B cell (primary cell): ENCODE data around the gene SORL1. TPM values are rescaled to one million over a fixed set of nuclear protein-coding genes. Genes with fewer than 3 reads are reported as not detected.

ENCODE experiments used
- ATAC-seq: fragments of 200-7000 bp; cut with Tn5 transposase; one replicate; pipeline ENCODE4 v1.10.0; 2021; ENCODE audit warnings: low read depth, mild to moderate bottlenecking, moderate number of reproducible peaks, moderate library complexity
- CTCF ChIA-PET: fragments of 350-600 bp; sonication (Branson Sonifier 250); formaldehyde crosslinking; loops from one replicate; lab custom pipeline; 2021; ENCODE audit warnings: antibody characterized with exemption, inconsistent platforms; lab: Charles Lee
- POLR2A ChIA-PET: fragments of 350-600 bp; sonication (Branson Sonifier 250); formaldehyde crosslinking; loops from one replicate; lab custom pipeline; 2021; ENCODE audit warnings: antibody characterized with exemption; lab: Charles Lee
- DNase-seq: peaks from one replicate; pipeline ENCODE4 v3.0.0; 2013
- H2AFZ ChIP-seq: 2 replicates; pipeline ENCODE4 v1.6.1; 2012; ENCODE audit warnings: mild to moderate bottlenecking, low read depth, low read length; ENCODE audit not compliant: insufficient read depth, poor library complexity, severe bottlenecking
- H3K27ac ChIP-seq, 2 donors: 1 replicate in 1 of 2; 2 replicates in 1 of 2; pipeline ENCODE4 v1.5.1; 2012 to 2013; ENCODE audit warnings: low read length in 2 of 2, mild to moderate bottlenecking in 2 of 2, moderate library complexity in 1 of 2
- H3K27me3 ChIP-seq, 4 experiments: fragments of 200-600 bp in 1 of 4; sonication (generic) in 1 of 4; replicated peaks in 1 of 4; 1 replicate in 2 of 4; 2 replicates in 2 of 4; pipeline versions ENCODE4 v1.6.1 to v1.7.0; 2013 to 2016; ENCODE audit warnings: low read length in 3 of 4, mild to moderate bottlenecking in 2 of 4, mixed read lengths in 1 of 4, moderate library complexity in 1 of 4; ENCODE audit not compliant: insufficient read depth in 4 of 4, control insufficient read depth in 3 of 4; ENCODE audit errors: control extremely low read depth in 1 of 4
- H3K36me3 ChIP-seq, 2 experiments: replicated peaks in 1 of 2; 1 replicate in 1 of 2; 2 replicates in 1 of 2; pipeline versions ENCODE4 v1.6.1 to v1.7.1; 2013; ENCODE audit warnings: low read length in 1 of 2; ENCODE audit not compliant: insufficient read depth in 2 of 2, control insufficient read depth in 1 of 2; ENCODE audit errors: control extremely low read depth in 1 of 2, extremely low read depth in 1 of 2
- H3K4me1 ChIP-seq, 2 donors: fragments of 200-600 bp in 1 of 2; sonication (generic) in 1 of 2; 1 replicate in 1 of 2; 2 replicates in 1 of 2; pipeline versions ENCODE4 v1.5.1 to v1.6.1; 2013 to 2017; ENCODE audit warnings: low read length in 2 of 2; ENCODE audit not compliant: control insufficient read depth in 2 of 2, insufficient read depth in 2 of 2
- H3K4me2 ChIP-seq: replicated peaks from 2 replicates; pipeline ENCODE3; 2012; ENCODE audit warnings: mild to moderate bottlenecking, low read depth, low read length; ENCODE audit not compliant: poor library complexity, severe bottlenecking
- H3K4me3 ChIP-seq, 5 experiments: fragments of 200-600 bp in 1 of 5; sonication (generic) in 1 of 5; 1 replicate in 3 of 5; 2 replicates in 2 of 5; pipeline versions ENCODE4 v1.5.1 to v1.7.0; 2011 to 2016; ENCODE audit warnings: low read length in 4 of 5, mild to moderate bottlenecking in 4 of 5, low read depth in 2 of 5, control low read depth in 1 of 5, moderate library complexity in 1 of 5; ENCODE audit not compliant: insufficient read depth in 1 of 5; ENCODE audit errors: control extremely low read depth in 1 of 5, extremely low read depth in 1 of 5
- H3K79me2 ChIP-seq: fragments of 200-600 bp; sonication (generic); one replicate; pipeline ENCODE4 v1.6.0; 2016; ENCODE audit warnings: low read length; ENCODE audit not compliant: control insufficient read depth, insufficient read depth
- H3K9ac ChIP-seq: fragments of 200-600 bp; sonication (generic); 2 replicates; pipeline ENCODE4 v1.6.1; 2017; ENCODE audit warnings: mild to moderate bottlenecking, low read length, moderate library complexity
- H3K9me3 ChIP-seq, 3 donors: one replicate each; pipeline versions ENCODE4 v1.6.1 to v1.7.1; 2013; ENCODE audit warnings: low read length in 2 of 3; ENCODE audit not compliant: control insufficient read depth in 2 of 3, insufficient read depth in 1 of 3; ENCODE audit errors: control extremely low read depth in 1 of 3
- H4K20me1 ChIP-seq: 2 replicates; pipeline ENCODE4 v1.6.0; 2012; ENCODE audit warnings: mild to moderate bottlenecking, low read length; ENCODE audit not compliant: insufficient read depth, control insufficient read depth, poor library complexity, severe bottlenecking
- H3K27ac Mint-ChIP-seq: one replicate; pipeline ENCODE4 v1.8.0; 2021; ENCODE audit warnings: mixed read lengths
- H3K27me3 Mint-ChIP-seq: one replicate; pipeline ENCODE4 v1.8.0; 2021; ENCODE audit warnings: mixed read lengths
- H3K4me1 Mint-ChIP-seq: one replicate; pipeline ENCODE4 v1.8.0; 2021; ENCODE audit warnings: mixed read lengths
- H3K4me3 Mint-ChIP-seq: one replicate; pipeline ENCODE4 v1.8.0; 2021; ENCODE audit warnings: mixed read lengths
- H3K9me3 Mint-ChIP-seq: one replicate; pipeline ENCODE4 v1.8.0; 2022; ENCODE audit warnings: mixed read lengths; ENCODE audit not compliant: insufficient read depth
- CTCF ChIP-seq: fragments of 200-600 bp; IDR thresholded peaks from one replicate; pipeline ENCODE4 v1.8.0; 2022; ENCODE audit warnings: antibody characterized with exemption, mild to moderate bottlenecking
- EZH2 ChIP-seq: IDR thresholded peaks from 2 replicates; pipeline ENCODE4 v1.6.1; 2012; ENCODE audit warnings: borderline replicate concordance, low read depth, mild to moderate bottlenecking, moderate library complexity, low read length; ENCODE audit not compliant: insufficient read depth, poor library complexity, severe bottlenecking
- WGBS: methylation state at CpG from one replicate; pipeline ENCODE4 v1.1.5; 2013; ENCODE audit warnings: missing lambda C conversion rate; ENCODE audit not compliant: insufficient coverage; 5-methylcytosine and 5-hydroxymethylcytosine counted together
- intact Hi-C: fragments of 100-400 bp; cut with micrococcal nuclease; formaldehyde crosslinking; loops from one replicate; pipeline ENCODE4 v1.10.0; 2022
- polyA plus RNA-seq: library from polyadenylated mRNA; depleted of rRNA; stranded (reverse); fragments of >200 nt; gene quantifications from 2 replicates; pipeline ENCODE4 v1.2.3, GENCODE V29; 2012
- total RNA-seq, 2 donors: library from RNA; stranded (reverse); fragments of 120-200 nt in 1 of 2; gene quantifications; 1 replicate in 1 of 2; 2 replicates in 1 of 2; pipeline versions ENCODE4 v1.2.3 to v1.2.4, GENCODE V29; 2013 to 2022

Gene SORL1
- total and polyA plus RNA-seq, 2 donors (not counting 1 experiment from before 2014, with no cell fraction given): 13.0 to 396 TPM

- POLR2A ChIA-PET: no interaction called here
- H3K9me3 ChIP-seq: no peaks in the 10 kb centered on the region
- Mint-ChIP-seq H3K4me1 (peaks cover 7% of the 10 kb centered on the region), H3K27ac (no peak overlapping the region), H3K27me3 (no peaks in the 10 kb centered on the region), H3K9me3 (no peaks in the 10 kb centered on the region), H3K4me3 (no peak overlapping the region)
- 93% methylated on average over 5 of the region's 10 CpGs for WGBS
- ATAC-seq (no peak), DNase-seq (no peak)
- H3K27ac ChIP-seq: no peak overlapping the region
- intact Hi-C loops: no loop called here
- no peaks in the 10 kb centered on the region for H3K27me3 ChIP-seq
- CTCF ChIA-PET: interaction anchor here (0.6 kb wide), 1 partner anchor 14 kb away, joined by 3 read pairs; no protein-coding TSS in a partner anchor
- no peaks in the 10 kb centered on the region for H3K4me1 ChIP-seq
- H4K20me1 ChIP-seq: no peaks in the 10 kb centered on the region
- H3K79me2 ChIP-seq: peaks cover 4% of the 10 kb centered on the region
- TF ChIP-seq EZH2 (no peak), CTCF (no peak)
- no peak overlapping the region for H3K4me3 ChIP-seq
- H3K36me3 ChIP-seq: peaks cover 3 to 58% of the 10 kb centered on the region in 2 experiments
- no peak overlapping the region for H2AFZ ChIP-seq
- no peak overlapping the region for H3K9ac ChIP-seq
- H3K4me2 ChIP-seq: no peak overlapping the region
Measured at GRCh38 chr11:121550247-121551030, 98.3 kb downstream of the SORL1 start.

- H2AFZ ChIP-seq: no peak overlapping the region
- H3K79me2 ChIP-seq: peaks cover 4% of the 10 kb centered on the region
- POLR2A ChIA-PET: no interaction called here
- no peaks in the 10 kb centered on the region for H3K27me3 ChIP-seq
- CTCF ChIA-PET: interaction anchor here (1.6 kb wide), 1 partner anchor 40 kb away, joined by 5 read pairs; no protein-coding TSS in a partner anchor
- intact Hi-C loops: no loop called here
- H3K27ac ChIP-seq: no peak overlapping the region
- H3K4me3 Mint-ChIP-seq: no peak overlapping the region
- DNase-seq (no peak), ATAC-seq (no peak)
- H3K27ac Mint-ChIP-seq: no peak overlapping the region
- no peaks in the 10 kb centered on the region for H4K20me1 ChIP-seq
- H3K4me1 ChIP-seq: no peaks in the 10 kb centered on the region
- no peak overlapping the region for H3K4me3 ChIP-seq
- TF ChIP-seq EZH2: no peak
- H3K27me3 Mint-ChIP-seq: no peaks in the 10 kb centered on the region
- H3K9me3 Mint-ChIP-seq: no peaks in the 10 kb centered on the region
- H3K36me3 ChIP-seq: peaks cover 3 to 56% of the 10 kb centered on the region in 2 experiments
- no peaks in the 10 kb centered on the region for H3K9me3 ChIP-seq
- WGBS: 82% methylated on average over 2 of the region's 5 CpGs
- no peaks in the 10 kb centered on the region for H3K4me1 Mint-ChIP-seq
- H3K4me2 ChIP-seq: no peak overlapping the region
- H3K9ac ChIP-seq: no peak overlapping the region
Measured at GRCh38 chr11:121551463-121551862, 99.3 kb downstream of the SORL1 start.
